Epidermal melanocyte (primary cell): ENCODE data around the gene SPTBN1.
"Not testable (repeated sequence)": the region's sequence is repeated elsewhere in the genome, so short reads cannot be mapped to it uniquely, and the experiment has no call there.

Experiments used
- DNase-seq: peaks from one replicate; pipeline ENCODE4 v3.0.0; 2011; ENCODE audit warnings: low spot score; ENCODE audit not compliant: insufficient read length

SPTBN1 gene

GRCh38 chr2:54502731-54503130, 46.6 kb downstream of the SPTBN1 start:
- no peak for DNase-seq

- DNase-seq: no peak
Measured at GRCh38 chr2:54503192-54503591, 47.1 kb downstream of the SPTBN1 start.

GRCh38 chr2:54503828-54504227, 47.7 kb downstream of the SPTBN1 start:
- DNase-seq: no peak

DNA sequence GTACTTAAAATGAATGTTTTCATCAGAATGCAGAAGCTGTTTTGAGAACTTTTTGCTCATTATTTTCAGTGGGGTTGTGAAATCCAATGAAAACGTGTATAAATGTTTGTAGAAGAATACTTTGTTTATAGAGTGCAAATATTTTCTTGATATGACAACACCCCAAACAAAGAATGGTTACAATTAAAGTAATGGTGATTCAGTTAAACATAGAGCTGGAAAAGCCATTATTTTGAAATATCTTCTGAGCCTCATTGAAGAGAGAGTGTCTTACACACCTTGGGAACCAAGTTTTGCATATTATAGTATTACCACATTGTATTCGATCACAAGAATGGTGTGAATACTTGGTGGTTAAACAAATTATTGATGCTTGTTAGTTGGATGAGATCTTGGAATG, 48.7 kb downstream of the SPTBN1 start:
- DNase-seq: no peak

GRCh38 chr2:54508541-54508940, 52.4 kb downstream of the SPTBN1 start:
- DNase-seq: no peak

DNA sequence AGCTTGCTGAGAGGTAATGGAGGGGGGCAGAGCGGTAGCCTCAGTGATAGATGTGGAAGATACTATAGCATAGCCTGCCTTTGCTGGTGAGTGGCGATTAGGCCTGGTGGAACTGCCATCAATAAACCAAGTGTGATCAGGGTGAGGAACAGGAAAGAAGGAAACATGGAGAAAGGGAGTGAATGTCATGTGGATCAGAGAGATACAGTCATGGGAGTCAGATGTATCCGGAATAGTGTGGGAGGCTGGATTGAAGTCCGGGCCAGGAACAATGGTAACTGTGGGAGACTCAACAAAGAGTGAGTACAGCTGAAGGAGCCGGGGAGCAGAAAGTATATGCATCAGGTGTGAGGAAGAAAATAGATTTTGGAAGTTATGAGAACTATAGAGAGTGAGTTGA, 52.9 kb downstream of the SPTBN1 start:
- DNase-seq: not testable (repeated sequence)

GRCh38 chr2:54510916-54511315, 54.8 kb downstream of the SPTBN1 start:
- DNase-seq: no peak

- no peak for DNase-seq
Measured at GRCh38 chr2:54512183-54512582, 56.1 kb downstream of the SPTBN1 start.

GRCh38 chr2:54512663-54513362, 56.7 kb downstream of the SPTBN1 start:
- no peak for DNase-seq

- no peak for DNase-seq
Measured at GRCh38 chr2:54513363-54513715, 57.2 kb downstream of the SPTBN1 start.

GRCh38 chr2:54514822-54515569, 58.9 kb downstream of the SPTBN1 start:
- DNase-seq: no peak

DNA sequence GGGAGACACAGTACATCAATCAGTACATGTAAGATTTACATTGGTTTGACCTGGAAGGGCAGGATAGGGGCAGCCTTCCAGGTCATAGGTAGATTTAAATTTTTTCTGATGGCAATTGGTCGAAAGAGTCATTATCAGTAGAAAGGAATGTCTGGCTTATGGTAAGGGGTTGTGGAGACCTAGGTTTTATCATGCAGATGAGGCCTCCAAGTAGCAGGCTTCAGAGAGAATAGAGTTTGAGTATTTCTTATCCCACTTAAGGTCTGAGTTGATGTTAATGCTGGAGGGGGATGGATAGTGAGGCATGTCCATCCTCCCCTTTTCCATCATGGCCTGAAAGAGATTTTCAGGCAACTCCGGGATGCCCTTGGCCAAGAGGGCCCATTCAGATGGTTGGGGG, 60.7 kb downstream of the SPTBN1 start:
- DNase-seq: no peak

GRCh38 chr2:54518016-54518415, 61.9 kb downstream of the SPTBN1 start:
- DNase-seq: not testable (repeated sequence)

DNA sequence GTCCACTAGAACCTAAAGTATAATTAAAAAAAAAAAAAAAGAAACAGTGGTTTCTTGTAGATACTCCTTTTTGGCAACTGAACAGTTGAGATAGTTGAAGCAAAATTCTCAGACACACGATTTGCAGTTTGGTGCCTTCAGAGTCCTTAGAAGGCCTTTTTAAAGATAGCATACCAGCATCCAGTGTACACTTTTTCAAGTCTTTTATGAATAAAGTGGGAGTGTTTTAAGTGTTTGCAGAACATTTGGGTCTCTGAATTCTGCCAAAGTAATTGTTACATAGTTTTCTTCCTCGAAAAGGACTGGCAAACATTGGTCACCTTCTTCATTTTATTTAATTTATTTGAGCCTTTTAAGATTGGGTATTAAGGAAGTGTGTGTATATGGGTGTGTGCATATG, 62.3 kb downstream of the SPTBN1 start:
- no peak for DNase-seq

GRCh38 chr2:54519841-54520459, 63.8 kb downstream of the SPTBN1 start:
- no peak for DNase-seq

GRCh38 chr2:54520687-54521086, 64.6 kb downstream of the SPTBN1 start:
- no peak for DNase-seq

- DNase-seq: no peak
Measured at GRCh38 chr2:54522624-54523281, 66.6 kb downstream of the SPTBN1 start.

DNA sequence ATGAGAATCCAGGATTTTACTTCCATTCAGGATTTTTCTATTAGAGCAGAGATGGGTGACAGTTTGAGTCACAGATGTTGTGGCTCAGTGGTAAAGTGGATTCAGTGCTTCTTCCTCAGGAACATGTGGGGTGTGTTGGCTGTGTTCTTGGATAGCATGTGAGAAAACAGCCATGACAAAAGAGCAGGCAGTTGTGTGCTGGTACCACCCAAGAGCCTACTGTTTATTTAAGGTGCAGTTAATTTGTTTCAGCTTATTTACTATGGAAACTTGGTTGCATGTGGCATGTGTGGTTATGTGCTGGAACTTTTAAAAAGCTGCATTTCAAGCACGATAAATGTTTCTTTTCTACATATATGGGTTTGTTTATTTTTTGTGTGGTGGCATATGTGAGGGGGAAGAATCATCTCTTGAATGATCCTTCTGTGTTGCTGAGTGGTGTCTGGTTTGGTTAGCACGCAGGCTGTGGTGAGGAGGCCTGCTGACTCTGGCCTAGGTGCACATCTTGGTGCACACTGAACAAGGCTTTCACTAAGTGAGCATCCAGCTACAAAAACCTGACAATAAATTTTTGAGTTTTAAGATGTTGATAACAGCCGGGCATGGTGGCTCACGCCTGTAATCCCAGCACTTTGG, 67.3 kb downstream of the SPTBN1 start:
- DNase-seq: no peak

GRCh38 chr2:54524226-54524991, 68.3 kb downstream of the SPTBN1 start:
- no peak for DNase-seq

DNA sequence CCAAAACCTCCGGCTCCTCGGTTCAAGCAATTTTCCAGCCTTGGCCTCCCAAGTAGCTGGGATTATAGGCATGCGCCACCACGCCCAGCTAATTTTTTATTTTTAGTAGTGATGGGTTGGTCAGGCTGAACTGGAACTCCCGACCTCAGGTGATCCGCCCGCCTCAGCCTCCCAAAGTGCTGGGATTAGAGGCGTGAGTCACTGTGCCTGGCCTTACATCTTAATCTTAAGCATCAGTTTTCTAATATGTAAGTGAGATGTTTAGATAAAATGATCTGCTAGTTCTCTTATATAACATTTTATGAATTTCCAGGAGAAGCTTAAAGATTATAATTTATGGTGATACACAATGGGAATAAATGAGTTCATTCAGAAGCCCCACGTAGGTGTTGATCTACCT, 69.2 kb downstream of the SPTBN1 start:
- DNase-seq: no peak
